CD14-positive monocyte (primary cell): ENCODE data around the gene ADGRL3. TPM values are rescaled to one million over a fixed set of nuclear protein-coding genes. Genes with fewer than 3 reads are reported as not detected.

Experiments
- DNase-seq, 3 donors: peaks; one replicate each; pipeline ENCODE4 v3.0.0-alpha.2; 2011 to 2022
- H2AFZ ChIP-seq: 2 replicates; pipeline ENCODE4 v1.6.0; 2012; ENCODE audit warnings: mild to moderate bottlenecking, low read depth, low read length, inconsistent platforms; ENCODE audit not compliant: insufficient read depth, poor library complexity, severe bottlenecking
- H3K27ac ChIP-seq, 2 donors: 1 replicate in 1 of 2; 2 replicates in 1 of 2; pipeline ENCODE4 v1.5.1; 2012 to 2013; ENCODE audit warnings: low read length in 2 of 2, control low read depth in 1 of 2, inconsistent platforms in 1 of 2, low read depth in 1 of 2, mild to moderate bottlenecking in 1 of 2
- H3K27me3 ChIP-seq, 2 donors: one replicate each; pipeline versions ENCODE4 v1.6.0 to v1.6.1; 2011 to 2013; ENCODE audit warnings: low read length in 2 of 2; ENCODE audit not compliant: control insufficient read depth in 2 of 2, insufficient read depth in 2 of 2
- H3K36me3 ChIP-seq, 2 donors: replicated peaks in 1 of 2; 1 replicate in 1 of 2; 2 replicates in 1 of 2; pipeline versions ENCODE4 v1.5.1 to v1.6.1; 2012 to 2013; ENCODE audit warnings: low read length in 2 of 2, control low read depth in 1 of 2, inconsistent platforms in 1 of 2, mild to moderate bottlenecking in 1 of 2; ENCODE audit not compliant: insufficient read depth in 2 of 2, control insufficient read depth in 1 of 2
- H3K4me1 ChIP-seq, 2 donors: 1 replicate in 1 of 2; 2 replicates in 1 of 2; pipeline versions ENCODE4 v1.5.1 to v1.6.1; 2012 to 2013; ENCODE audit warnings: low read length in 2 of 2, control low read depth in 1 of 2, inconsistent platforms in 1 of 2, mild to moderate bottlenecking in 1 of 2, moderate library complexity in 1 of 2; ENCODE audit not compliant: insufficient read depth in 2 of 2, control insufficient read depth in 1 of 2
- H3K4me2 ChIP-seq: replicated peaks from 2 replicates; pipeline ENCODE3; 2012; ENCODE audit warnings: low read length, moderate library complexity, mild to moderate bottlenecking; ENCODE audit not compliant: poor library complexity, severe bottlenecking; ENCODE audit errors: extremely low read depth
- H3K4me3 ChIP-seq, 3 experiments: fragments of 200-600 bp in 1 of 3; sonication (generic) in 1 of 3; replicated peaks in 1 of 3; 1 replicate in 2 of 3; 2 replicates in 1 of 3; pipeline ENCODE4 v1.5.1; 2011 to 2013; ENCODE audit warnings: low read length in 3 of 3, mild to moderate bottlenecking in 3 of 3, control low read depth in 2 of 3, low read depth in 2 of 3, inconsistent platforms in 1 of 3, moderate library complexity in 1 of 3
- H3K79me2 ChIP-seq: 2 replicates; pipeline ENCODE4 v1.6.0; 2012; ENCODE audit warnings: mild to moderate bottlenecking, control low read depth, inconsistent platforms, low read length, moderate library complexity; ENCODE audit not compliant: insufficient read depth
- H3K9ac ChIP-seq: 2 replicates; pipeline ENCODE4 v1.6.0; 2017; ENCODE audit warnings: low read length, mild to moderate bottlenecking; ENCODE audit not compliant: insufficient read depth, poor library complexity, severe bottlenecking
- H3K9me3 ChIP-seq, 2 donors: replicated peaks in 1 of 2; 1 replicate in 1 of 2; 2 replicates in 1 of 2; pipeline versions ENCODE4 v1.5.1 to v1.6.1; 2012 to 2013; ENCODE audit warnings: low read length in 2 of 2, control low read depth in 1 of 2; ENCODE audit not compliant: control insufficient read depth in 1 of 2, insufficient read depth in 1 of 2
- H4K20me1 ChIP-seq: 2 replicates; pipeline ENCODE4 v1.6.0; 2012; ENCODE audit warnings: mild to moderate bottlenecking, low read length, control low read depth, moderate library complexity; ENCODE audit not compliant: insufficient read depth
- H3K27ac Mint-ChIP-seq, 7 donors: one replicate each; pipeline ENCODE4 v1.8.0; 2020; ENCODE audit warnings: mild to moderate bottlenecking in 7 of 7, mixed read lengths in 7 of 7, moderate library complexity in 6 of 7, inconsistent platforms in 2 of 7
- H3K27me3 Mint-ChIP-seq, 3 donors: one replicate each; pipeline ENCODE4 v1.8.0; 2021 to 2022; ENCODE audit warnings: low read depth in 3 of 3, mild to moderate bottlenecking in 3 of 3, mixed read lengths in 3 of 3, moderate library complexity in 3 of 3, inconsistent platforms in 1 of 3
- H3K36me3 Mint-ChIP-seq, 2 donors: one replicate each; pipeline ENCODE4 v1.8.0; 2020; ENCODE audit warnings: mixed read lengths in 2 of 2, inconsistent platforms in 1 of 2, mild to moderate bottlenecking in 1 of 2
- H3K4me1 Mint-ChIP-seq: one replicate; pipeline ENCODE4 v1.8.0; 2020; ENCODE audit warnings: mild to moderate bottlenecking, mixed read lengths
- H3K4me3 Mint-ChIP-seq, 2 donors: one replicate each; pipeline ENCODE4 v1.8.0; 2020; ENCODE audit warnings: mild to moderate bottlenecking in 2 of 2, mixed read lengths in 2 of 2, moderate library complexity in 1 of 2
- H3K9me3 Mint-ChIP-seq, 7 donors: one replicate each; pipeline ENCODE4 v1.8.0; 2020 to 2022; ENCODE audit warnings: mixed read lengths in 7 of 7, mild to moderate bottlenecking in 6 of 7, moderate library complexity in 6 of 7, inconsistent platforms in 2 of 7
- WGBS: methylation state at CpG from one replicate; pipeline ENCODE4 v1.1.5; 2013; ENCODE audit warnings: missing lambda C conversion rate; ENCODE audit not compliant: insufficient coverage; 5-methylcytosine and 5-hydroxymethylcytosine counted together
- intact Hi-C, 2 donors: fragments of 100-400 bp; cut with micrococcal nuclease; formaldehyde crosslinking; loops; one replicate each; pipeline versions ENCODE4 v1.15.0 to v1.15.1; 2023
- polyA plus RNA-seq, 3 donors: library from polyadenylated mRNA; depleted of rRNA in 1 of 3; unstranded in 2 of 3; stranded (reverse) in 1 of 3; fragments of 300-500 nt in 2 of 3; fragments of >200 nt in 1 of 3; fragmentation: Illumina TruSeq in 2 of 3; gene quantifications; 1 replicate in 2 of 3; 2 replicates in 1 of 3; pipeline ENCODE4 v1.2.3, GENCODE V29; 2012 to 2021
- TF ChIP-seq, protein P1 (sequence below): fragments of 200-600 bp; IDR thresholded peaks from one replicate; pipeline ENCODE4 v1.8.0; 2022; ENCODE audit warnings: antibody characterized with exemption, mild to moderate bottlenecking

Gene ADGRL3
- polyA plus RNA-seq, 3 donors = not detected

DNA sequence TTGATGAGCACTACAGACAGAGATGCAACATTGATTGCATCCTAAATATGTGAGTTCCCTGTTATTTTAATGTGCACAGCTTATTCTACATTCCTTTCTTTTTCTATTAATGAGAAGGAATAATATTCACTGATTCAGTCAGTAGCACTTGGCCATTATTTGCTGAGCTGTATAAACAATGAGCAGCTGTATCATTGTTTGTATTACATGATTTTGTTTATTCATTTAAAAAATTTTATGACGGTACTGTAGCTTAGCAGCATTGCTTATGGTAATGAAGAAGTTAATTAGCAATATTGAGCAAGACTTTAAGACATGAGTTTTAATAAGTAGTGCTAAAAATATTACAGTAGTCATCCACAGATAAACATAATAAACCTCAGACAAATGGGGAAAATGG lies 582.0 kb downstream of the ADGRL3 start:
- H3K9me3 ChIP-seq = peaks cover 0 to under 1% of the 10 kb centered on the region in 2 donors
- H3K9ac ChIP-seq = no peak overlapping the region
- H3K36me3 Mint-ChIP-seq = no peaks in the 10 kb centered on the region
- intact Hi-C loops = no loop called here
- H3K27me3 ChIP-seq = no peaks in the 10 kb centered on the region
- no peak overlapping the region for H3K27ac Mint-ChIP-seq
- H3K4me3 Mint-ChIP-seq = no peak overlapping the region
- WGBS = no CpG with 5 or more reads among the region's 1 CpG
- TF ChIP-seq, protein P1, sequence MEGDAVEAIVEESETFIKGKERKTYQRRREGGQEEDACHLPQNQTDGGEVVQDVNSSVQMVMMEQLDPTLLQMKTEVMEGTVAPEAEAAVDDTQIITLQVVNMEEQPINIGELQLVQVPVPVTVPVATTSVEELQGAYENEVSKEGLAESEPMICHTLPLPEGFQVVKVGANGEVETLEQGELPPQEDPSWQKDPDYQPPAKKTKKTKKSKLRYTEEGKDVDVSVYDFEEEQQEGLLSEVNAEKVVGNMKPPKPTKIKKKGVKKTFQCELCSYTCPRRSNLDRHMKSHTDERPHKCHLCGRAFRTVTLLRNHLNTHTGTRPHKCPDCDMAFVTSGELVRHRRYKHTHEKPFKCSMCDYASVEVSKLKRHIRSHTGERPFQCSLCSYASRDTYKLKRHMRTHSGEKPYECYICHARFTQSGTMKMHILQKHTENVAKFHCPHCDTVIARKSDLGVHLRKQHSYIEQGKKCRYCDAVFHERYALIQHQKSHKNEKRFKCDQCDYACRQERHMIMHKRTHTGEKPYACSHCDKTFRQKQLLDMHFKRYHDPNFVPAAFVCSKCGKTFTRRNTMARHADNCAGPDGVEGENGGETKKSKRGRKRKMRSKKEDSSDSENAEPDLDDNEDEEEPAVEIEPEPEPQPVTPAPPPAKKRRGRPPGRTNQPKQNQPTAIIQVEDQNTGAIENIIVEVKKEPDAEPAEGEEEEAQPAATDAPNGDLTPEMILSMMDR = no peak
- H3K36me3 ChIP-seq = no peaks in the 10 kb centered on the region
- H3K27ac ChIP-seq = no peak overlapping the region
- no peak overlapping the region for H3K4me2 ChIP-seq
- no peaks in the 10 kb centered on the region for H3K4me1 Mint-ChIP-seq
- H3K4me3 ChIP-seq = no peak overlapping the region
- no peak overlapping the region for H2AFZ ChIP-seq
- no peaks in the 10 kb centered on the region for H4K20me1 ChIP-seq
- DNase-seq = no peak
- no peaks in the 10 kb centered on the region for H3K79me2 ChIP-seq
- peaks cover 0 to 4% (median 2%) of the 10 kb centered on the region in 7 donors for H3K9me3 Mint-ChIP-seq
- peaks cover 0 to 2% (median 0%) of the 10 kb centered on the region in 3 donors for H3K27me3 Mint-ChIP-seq
- no peaks in the 10 kb centered on the region for H3K4me1 ChIP-seq

DNA sequence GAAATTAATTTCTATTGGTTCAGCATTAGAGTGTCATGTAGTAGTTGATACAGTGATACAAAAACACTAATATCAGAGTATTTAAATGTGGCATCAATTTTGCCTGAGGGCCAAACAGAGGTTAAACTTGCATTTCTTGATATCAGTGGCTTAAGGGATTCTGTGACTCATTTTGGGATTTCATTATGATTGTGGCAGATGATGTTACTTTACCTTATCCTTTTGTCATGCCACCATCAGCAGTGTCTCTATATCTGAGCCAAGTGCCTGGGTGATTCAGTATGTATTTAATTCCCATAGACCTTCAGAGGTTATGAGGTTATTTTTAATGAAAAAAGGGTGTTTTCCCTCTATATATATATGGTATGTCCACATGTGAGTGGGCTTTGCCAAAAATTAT lies 582.9 kb downstream of the ADGRL3 start:
- no peak overlapping the region for H3K27ac Mint-ChIP-seq
- peaks cover 0 to 6% (median 2%) of the 10 kb centered on the region in 7 donors for H3K9me3 Mint-ChIP-seq
- Histone ChIP-seq H4K20me1 (no peaks in the 10 kb centered on the region), H3K27ac (no peak overlapping the region), H3K9me3 (no peaks in the 10 kb centered on the region), H3K9ac (no peak overlapping the region), H3K4me1 (no peaks in the 10 kb centered on the region), H3K27me3 (no peaks in the 10 kb centered on the region), H3K4me2 (no peak overlapping the region), H3K36me3 (no peaks in the 10 kb centered on the region), H3K79me2 (no peaks in the 10 kb centered on the region), H3K4me3 (no peak overlapping the region), H2AFZ (no peak overlapping the region)
- H3K27me3 Mint-ChIP-seq = peaks cover 0 to 2% (median 0%) of the 10 kb centered on the region in 3 donors
- H3K36me3 Mint-ChIP-seq = no peaks in the 10 kb centered on the region
- no peaks in the 10 kb centered on the region for H3K4me1 Mint-ChIP-seq
- intact Hi-C loops = no loop called here
- TF ChIP-seq, protein P1 = no peak
- H3K4me3 Mint-ChIP-seq = no peak overlapping the region
- no peak for DNase-seq
